ENCODE data around the gene FRMD5.

The FRMD5 gene

GRCh38 chr15:44058126-44058525 is 136.9 kb downstream of the FRMD5 start:
- DNase-seq (no peak), ATAC-seq (ENCODE audit: insufficient read depth, low read depth) (no peak)
- no peaks in the 10 kb centered on the region for H3K79me2 ChIP-seq (ENCODE audit: insufficient read depth, low read length)
- no peak for TF ChIP-seq CTCF (IDR thresholded peaks at IDR 0.05; ENCODE audit: borderline replicate concordance, extremely low read depth, low read length, poor library complexity, severe bottlenecking)
- H3K27me3 ChIP-seq (ENCODE audit: insufficient read depth, low read length, poor library complexity): peaks cover 24% of the 10 kb centered on the region
- no peaks in the 10 kb centered on the region for H3K36me3 ChIP-seq (ENCODE audit: insufficient read depth, low read length)
- no peak overlapping the region for H3K27ac ChIP-seq (ENCODE audit: low read length)
- no peaks in the 10 kb centered on the region for H3K4me1 ChIP-seq (ENCODE audit: insufficient read depth, low read length)
- no peak overlapping the region for H3K9ac ChIP-seq (ENCODE audit: low read depth, low read length)
- H3K4me2 ChIP-seq (ENCODE audit: insufficient read depth, low read length): no peak overlapping the region
- no peak overlapping the region for H2AFZ ChIP-seq (ENCODE audit: low read depth, low read length)
- H3K9me3 ChIP-seq (ENCODE audit: insufficient read depth, low read length, severe bottlenecking): no peaks in the 10 kb centered on the region
- H4K20me1 ChIP-seq (ENCODE audit: insufficient read depth, low read length): no peaks in the 10 kb centered on the region
- H3K4me3 ChIP-seq (ENCODE audit: low read depth in 1 of 2, low read length in 2 of 2): no peak overlapping the region

GRCh38 chr15:44045661-44046060 is 149.4 kb downstream of the FRMD5 start:
- Histone ChIP-seq H3K27ac (ENCODE audit: low read length) (no peak overlapping the region), H2AFZ (ENCODE audit: low read depth, low read length) (no peak overlapping the region), H3K4me2 (ENCODE audit: insufficient read depth, low read length) (no peak overlapping the region), H3K79me2 (ENCODE audit: insufficient read depth, low read length) (no peaks in the 10 kb centered on the region), H3K9ac (ENCODE audit: low read depth, low read length) (no peak overlapping the region), H4K20me1 (ENCODE audit: insufficient read depth, low read length) (no peaks in the 10 kb centered on the region), H3K4me1 (ENCODE audit: insufficient read depth, low read length) (no peaks in the 10 kb centered on the region), H3K9me3 (ENCODE audit: insufficient read depth, low read length, severe bottlenecking) (no peaks in the 10 kb centered on the region), H3K4me3 (ENCODE audit: low read depth in 1 of 2, low read length in 2 of 2) (no peak overlapping the region), H3K27me3 (ENCODE audit: insufficient read depth, low read length, poor library complexity) (peaks cover 3% of the 10 kb centered on the region), H3K36me3 (ENCODE audit: insufficient read depth, low read length) (no peaks in the 10 kb centered on the region)
- DNase-seq: no peak
- ATAC-seq (ENCODE audit: insufficient read depth, low read depth): no peak
- TF ChIP-seq CTCF (IDR thresholded peaks at IDR 0.05; ENCODE audit: borderline replicate concordance, extremely low read depth, low read length, poor library complexity, severe bottlenecking): no peak
- no peak for TF ChIP-seq EZH2 (IDR thresholded peaks at IDR 0.05; ENCODE audit: borderline replicate concordance, low read depth, low read length, severe bottlenecking)

GRCh38 chr15:44045217-44045616 is 149.9 kb downstream of the FRMD5 start:
- Histone ChIP-seq H3K27ac (ENCODE audit: low read length) (no peak overlapping the region), H3K36me3 (ENCODE audit: insufficient read depth, low read length) (no peaks in the 10 kb centered on the region), H3K27me3 (ENCODE audit: insufficient read depth, low read length, poor library complexity) (no peaks in the 10 kb centered on the region), H3K4me3 (ENCODE audit: low read depth in 1 of 2, low read length in 2 of 2) (no peak overlapping the region), H3K9me3 (ENCODE audit: insufficient read depth, low read length, severe bottlenecking) (no peaks in the 10 kb centered on the region), H4K20me1 (ENCODE audit: insufficient read depth, low read length) (no peaks in the 10 kb centered on the region), H3K9ac (ENCODE audit: low read depth, low read length) (no peak overlapping the region), H2AFZ (ENCODE audit: low read depth, low read length) (no peak overlapping the region), H3K4me1 (ENCODE audit: insufficient read depth, low read length) (no peaks in the 10 kb centered on the region), H3K4me2 (ENCODE audit: insufficient read depth, low read length) (no peak overlapping the region), H3K79me2 (ENCODE audit: insufficient read depth, low read length) (no peaks in the 10 kb centered on the region)
- TF ChIP-seq EZH2 (IDR thresholded peaks at IDR 0.05; ENCODE audit: borderline replicate concordance, low read depth, low read length, severe bottlenecking) (no peak), CTCF (IDR thresholded peaks at IDR 0.05; ENCODE audit: borderline replicate concordance, extremely low read depth, low read length, poor library complexity, severe bottlenecking) (no peak)
- DNase-seq: no peak
- ATAC-seq (ENCODE audit: insufficient read depth, low read depth): no peak

- DNase-seq (no peak), ATAC-seq (ENCODE audit: insufficient read depth, low read depth) (no peak)
- H3K9me3 ChIP-seq (ENCODE audit: insufficient read depth, low read length, severe bottlenecking): no peaks in the 10 kb centered on the region
- H3K4me1 ChIP-seq (ENCODE audit: insufficient read depth, low read length): no peaks in the 10 kb centered on the region
- no peaks in the 10 kb centered on the region for H3K36me3 ChIP-seq (ENCODE audit: insufficient read depth, low read length)
- no peak overlapping the region for H3K27ac ChIP-seq (ENCODE audit: low read length)
- no peaks in the 10 kb centered on the region for H3K79me2 ChIP-seq (ENCODE audit: insufficient read depth, low read length)
- no peaks in the 10 kb centered on the region for H4K20me1 ChIP-seq (ENCODE audit: insufficient read depth, low read length)
- H3K27me3 ChIP-seq (ENCODE audit: insufficient read depth, low read length, poor library complexity): peaks cover 3% of the 10 kb centered on the region
- no peak overlapping the region for H2AFZ ChIP-seq (ENCODE audit: low read depth, low read length)
- H3K9ac ChIP-seq (ENCODE audit: low read depth, low read length): no peak overlapping the region
- no peak overlapping the region for H3K4me2 ChIP-seq (ENCODE audit: insufficient read depth, low read length)
- TF ChIP-seq EZH2 (IDR thresholded peaks at IDR 0.05; ENCODE audit: borderline replicate concordance, low read depth, low read length, severe bottlenecking) (no peak), CTCF (IDR thresholded peaks at IDR 0.05; ENCODE audit: borderline replicate concordance, extremely low read depth, low read length, poor library complexity, severe bottlenecking) (no peak)
- H3K4me3 ChIP-seq (ENCODE audit: low read depth in 1 of 2, low read length in 2 of 2): no peak overlapping the region
Observed at GRCh38 chr15:44038755-44039191, 156.3 kb downstream of the FRMD5 start.
